HG03039 (cell line): ENCODE data around the gene CFAP99.
A peak's percentile ranks its signal among the peaks of the same experiment; 100 is the strongest.
"Not testable (repeated sequence)": the region's sequence is repeated elsewhere in the genome, so short reads cannot be mapped to it uniquely, and the experiment has no call there.

Experiments used
- ATAC-seq: cut with Tn5 transposase; IDR thresholded peaks from one replicate; pipeline ENCODE4 v1.9.1; 2021; ENCODE audit warnings: mild to moderate bottlenecking, moderate library complexity; ENCODE audit not compliant: unreplicated experiment

The CFAP99 gene

GRCh38 chr4:2418650-2419571 lies at the start of gene CFAP99:
Gene CFAP99, plus strand, starts transcription at chr4:2418955.
- ATAC-seq = peak; percentile 86

GRCh38 chr4:2370597-2371320 lies 48.0 kb upstream of the CFAP99 start:
- ATAC-seq = no peak

DNA sequence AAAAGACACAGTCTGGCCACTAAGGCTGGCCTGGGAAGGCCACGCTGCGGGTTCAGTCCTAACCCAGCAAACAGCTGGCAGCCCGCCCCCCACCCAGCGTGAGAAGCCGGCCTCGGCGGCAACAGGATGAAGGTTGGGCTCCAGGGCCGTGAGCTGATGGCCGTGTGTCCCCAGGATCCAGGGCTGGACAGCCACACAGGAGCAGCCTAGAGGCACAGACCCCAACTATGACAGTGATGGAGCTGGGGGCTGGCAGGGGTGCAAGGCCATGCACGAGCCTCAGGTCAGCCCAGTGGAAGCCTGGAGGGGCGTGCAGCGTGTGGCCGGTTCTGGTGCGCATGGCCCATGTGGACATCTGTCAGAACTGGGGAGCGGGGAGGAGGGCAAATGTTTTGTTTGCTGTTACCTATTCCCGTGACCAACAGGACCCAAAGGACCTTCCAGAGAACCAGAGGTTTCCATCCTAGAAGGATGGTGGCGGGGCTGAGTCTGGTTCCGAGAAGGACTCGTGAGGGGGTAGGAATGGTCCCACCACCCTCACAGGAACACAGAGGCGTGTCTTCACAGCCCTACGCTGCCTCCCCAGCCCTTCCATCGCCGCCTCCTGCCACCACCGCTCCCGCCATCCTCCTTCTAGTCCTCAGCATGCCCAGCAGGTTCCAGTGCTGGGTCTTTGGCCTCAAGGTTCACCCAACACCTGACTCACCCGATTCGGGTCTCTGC lies 46.8 kb upstream of the CFAP99 start:
- ATAC-seq = no peak

- no peak for ATAC-seq
Observed at GRCh38 chr4:2372488-2373030, 46.2 kb upstream of the CFAP99 start.

GRCh38 chr4:2373532-2373931 lies 45.2 kb upstream of the CFAP99 start:
- no peak for ATAC-seq

DNA sequence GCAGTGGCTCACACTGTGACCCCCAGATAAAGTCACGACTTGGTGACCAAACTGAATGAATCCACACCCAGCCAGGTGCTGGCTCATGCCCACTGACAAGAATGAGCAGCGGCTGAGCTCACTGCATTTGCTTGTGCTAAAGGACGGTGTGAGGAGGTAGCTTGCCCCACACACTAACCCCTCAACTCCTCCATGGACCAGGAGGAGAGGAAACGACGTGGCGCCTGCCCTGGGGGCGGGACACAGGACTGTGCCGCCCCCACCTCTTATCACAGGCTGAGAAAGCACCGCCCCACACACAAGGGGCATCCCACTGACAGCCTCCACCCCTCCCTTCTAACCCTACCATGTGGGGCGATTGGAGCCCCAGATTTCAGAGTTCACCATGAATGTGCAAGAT lies 43.3 kb upstream of the CFAP99 start:
- no peak for ATAC-seq

DNA sequence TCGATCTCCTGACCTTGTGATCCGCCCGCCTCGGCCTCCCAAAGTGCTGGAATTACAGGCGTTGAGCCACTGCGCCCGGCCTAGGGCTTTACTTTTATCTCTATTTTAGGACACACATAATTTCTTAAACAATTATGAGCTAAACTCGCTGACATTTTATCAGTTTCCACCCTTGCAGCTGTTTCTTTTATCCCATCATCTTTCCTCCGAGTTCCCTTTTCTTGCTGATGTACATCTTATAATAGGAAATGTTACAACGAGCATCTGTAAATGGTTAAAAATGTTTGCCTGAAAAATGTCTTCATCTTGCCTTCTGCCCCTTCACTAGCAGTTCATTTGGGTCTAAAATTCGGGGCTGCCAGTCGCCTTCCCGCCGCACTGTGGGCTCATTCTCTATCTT lies 41.5 kb upstream of the CFAP99 start:
- no peak for ATAC-seq

GRCh38 chr4:2378401-2378800 lies 40.4 kb upstream of the CFAP99 start:
- ATAC-seq = no peak

DNA sequence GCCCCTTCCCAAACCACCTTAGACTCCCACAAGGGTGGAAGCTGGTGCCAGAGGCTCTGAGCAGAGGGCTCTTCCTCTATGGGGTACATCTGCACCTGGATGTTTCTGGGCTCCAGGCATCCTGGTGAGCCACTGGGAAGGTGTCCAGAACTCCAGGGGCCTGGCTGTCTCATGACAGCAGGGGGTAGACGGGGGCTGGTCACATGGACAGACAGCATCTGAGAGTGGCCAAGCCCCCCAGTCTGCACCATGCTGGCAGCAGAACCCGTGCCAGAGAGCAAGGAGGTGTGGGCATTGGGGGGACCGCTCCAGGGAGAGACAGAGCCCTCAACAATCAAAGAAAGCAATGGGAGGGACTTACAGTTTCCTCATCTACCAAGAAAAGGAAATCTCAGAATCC lies 39.9 kb upstream of the CFAP99 start:
- no peak for ATAC-seq

GRCh38 chr4:2380589-2380988 lies 38.2 kb upstream of the CFAP99 start:
- ATAC-seq = not testable (repeated sequence)

- ATAC-seq = not testable (repeated sequence)
Observed at GRCh38 chr4:2382769-2383202, 36.0 kb upstream of the CFAP99 start.

- not testable (repeated sequence) for ATAC-seq
Observed at GRCh38 chr4:2383220-2383631, 35.5 kb upstream of the CFAP99 start.

GRCh38 chr4:2383760-2384159 lies 35.0 kb upstream of the CFAP99 start:
- ATAC-seq = no peak

- no peak for ATAC-seq
Observed at GRCh38 chr4:2384245-2384644, 34.5 kb upstream of the CFAP99 start.

DNA sequence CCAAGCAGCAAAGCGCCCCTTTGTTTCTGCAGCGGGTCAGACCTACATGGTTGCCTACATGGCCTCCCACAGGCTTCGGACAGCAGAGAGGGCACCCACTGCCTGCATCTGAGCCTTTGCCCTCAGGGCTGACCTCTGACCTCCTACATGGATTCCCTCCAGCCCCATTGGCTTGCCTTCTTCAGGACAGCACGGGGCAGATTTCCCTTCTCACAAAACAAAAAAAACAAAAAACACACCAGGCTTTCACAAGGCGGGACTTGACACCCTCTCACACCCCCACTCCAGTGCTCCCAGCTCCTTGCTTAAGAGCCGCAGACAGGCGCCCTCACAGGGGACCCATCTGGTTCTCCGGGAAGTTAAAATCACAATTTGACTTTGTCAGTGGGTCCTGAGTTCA lies 33.2 kb upstream of the CFAP99 start:
- no peak for ATAC-seq

GRCh38 chr4:2386717-2387116 lies 32.0 kb upstream of the CFAP99 start:
- no peak for ATAC-seq

GRCh38 chr4:2387218-2387617 lies 31.5 kb upstream of the CFAP99 start:
- no peak for ATAC-seq

DNA sequence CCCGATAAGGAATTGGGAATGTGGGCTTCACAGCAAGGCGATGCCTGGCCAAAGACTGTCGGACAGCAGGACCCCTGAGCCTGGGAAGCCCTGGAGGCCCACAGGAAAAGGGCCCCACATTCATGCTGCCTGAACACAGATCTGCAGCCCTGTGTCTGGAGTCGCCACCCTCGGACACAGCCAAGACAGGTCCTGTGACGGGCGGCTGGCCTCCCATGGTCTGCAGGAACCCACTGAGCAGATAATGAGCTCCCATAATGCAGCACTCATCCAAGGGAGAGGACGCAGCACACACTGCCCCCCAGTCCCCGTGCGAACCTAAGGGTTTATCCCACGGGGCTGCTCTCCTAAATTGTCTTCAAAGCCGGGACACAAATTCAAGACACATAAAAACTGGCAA lies 30.9 kb upstream of the CFAP99 start:
- ATAC-seq = no peak

- ATAC-seq = no peak
Observed at GRCh38 chr4:2388429-2389182, 30.1 kb upstream of the CFAP99 start.

GRCh38 chr4:2389691-2390090 lies 29.1 kb upstream of the CFAP99 start:
- no peak for ATAC-seq
